ENCODE data around the gene MICU1. TPM values are rescaled to one million over a fixed set of nuclear protein-coding genes. Genes with fewer than 3 reads are reported as not detected.
"Not testable (repeated sequence)": the region's sequence is repeated elsewhere in the genome, so short reads cannot be mapped to it uniquely, and the experiment has no call there.

The MICU1 gene, protein sequence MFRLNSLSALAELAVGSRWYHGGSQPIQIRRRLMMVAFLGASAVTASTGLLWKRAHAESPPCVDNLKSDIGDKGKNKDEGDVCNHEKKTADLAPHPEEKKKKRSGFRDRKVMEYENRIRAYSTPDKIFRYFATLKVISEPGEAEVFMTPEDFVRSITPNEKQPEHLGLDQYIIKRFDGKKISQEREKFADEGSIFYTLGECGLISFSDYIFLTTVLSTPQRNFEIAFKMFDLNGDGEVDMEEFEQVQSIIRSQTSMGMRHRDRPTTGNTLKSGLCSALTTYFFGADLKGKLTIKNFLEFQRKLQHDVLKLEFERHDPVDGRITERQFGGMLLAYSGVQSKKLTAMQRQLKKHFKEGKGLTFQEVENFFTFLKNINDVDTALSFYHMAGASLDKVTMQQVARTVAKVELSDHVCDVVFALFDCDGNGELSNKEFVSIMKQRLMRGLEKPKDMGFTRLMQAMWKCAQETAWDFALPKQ
- 111 TPM for polyA plus RNA-seq (ENCODE audit: insufficient read length)

DNA sequence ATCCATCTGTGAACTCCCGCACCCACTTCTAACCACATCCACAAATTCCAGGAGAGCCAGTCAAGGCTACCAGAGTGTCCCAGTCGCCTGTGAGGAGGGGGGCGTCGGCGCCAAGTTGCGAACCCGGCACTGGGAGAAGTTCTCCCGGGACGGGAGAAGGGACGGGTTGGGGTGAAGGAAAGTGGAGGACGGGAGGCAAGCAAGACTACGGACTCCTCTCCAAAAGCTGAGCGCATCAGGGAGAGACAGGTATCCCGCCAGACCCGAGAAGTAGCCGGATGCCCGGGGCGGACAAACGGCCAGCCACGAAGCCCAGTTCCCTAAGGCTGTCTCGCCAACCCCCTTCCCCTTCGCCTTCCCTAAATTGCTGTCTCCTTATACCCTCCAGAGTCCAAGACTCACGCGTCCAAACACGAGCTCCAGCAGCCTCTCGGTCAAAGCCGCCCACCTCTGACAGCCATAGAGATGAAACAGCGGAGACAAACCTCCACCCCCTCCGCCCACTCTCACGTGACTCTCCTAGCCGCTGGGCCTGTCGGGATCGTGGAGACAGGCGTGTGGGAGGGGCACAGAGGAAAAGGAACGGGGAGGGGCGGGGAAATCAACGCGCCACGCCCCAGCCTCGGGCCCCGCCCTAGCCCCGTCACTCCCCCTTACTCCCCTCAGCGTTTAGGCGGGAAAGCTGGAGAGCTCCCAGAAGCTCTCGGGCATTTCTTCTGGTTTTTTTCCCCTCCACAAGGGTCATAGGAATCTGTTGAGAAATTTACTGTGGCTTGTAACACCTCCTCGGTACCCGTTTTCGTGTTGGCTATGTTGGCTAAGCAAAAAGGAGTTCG, at the start of gene MICU1:
Gene MICU1 (minus strand): TSS at position 472 of the 836 bp plus-strand sequence. CDS start 59,286 bp downstream, outside the sequence.
- DNase-seq: peak; percentile 95

DNA sequence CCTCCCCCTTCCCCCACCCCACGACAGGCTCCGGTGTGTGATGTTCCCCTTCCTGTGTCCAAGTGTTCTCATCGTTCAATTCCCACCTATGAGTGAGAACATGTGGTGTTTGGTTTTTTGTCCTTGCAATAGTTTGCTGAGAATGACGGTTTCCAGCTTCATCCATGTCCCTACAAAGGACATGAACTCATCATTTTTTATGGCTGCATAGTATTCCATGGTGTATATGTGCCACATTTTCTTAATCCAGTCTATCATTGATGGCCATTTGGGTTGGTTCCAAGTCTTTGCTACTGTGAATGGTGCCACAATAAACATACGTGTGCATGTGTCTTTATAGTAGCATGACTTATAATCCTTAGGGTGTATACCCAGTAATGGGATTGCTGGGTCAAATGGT, 48.3 kb upstream of the MICU1 start:
- not testable (repeated sequence) for DNase-seq

DNA sequence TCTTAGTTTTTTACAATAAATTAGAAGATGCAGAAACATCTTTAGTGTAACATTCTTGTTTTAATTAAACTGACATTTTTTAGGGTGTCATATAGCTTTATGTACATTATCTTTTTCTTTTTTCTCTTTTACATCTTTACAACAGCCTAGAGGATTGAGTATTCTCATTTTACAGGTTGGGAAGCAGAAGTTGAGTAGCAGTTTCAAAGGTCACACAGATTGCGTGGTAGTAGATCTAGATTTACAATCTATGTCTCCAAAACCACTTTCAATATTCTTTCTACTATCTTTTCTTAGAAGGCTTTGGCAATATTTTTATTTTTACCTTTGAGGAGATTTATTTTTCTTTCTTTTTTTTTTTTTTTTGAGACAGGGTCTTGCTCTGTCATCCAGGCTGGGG, 47.4 kb upstream of the MICU1 start:
- DNase-seq: no peak

DNA sequence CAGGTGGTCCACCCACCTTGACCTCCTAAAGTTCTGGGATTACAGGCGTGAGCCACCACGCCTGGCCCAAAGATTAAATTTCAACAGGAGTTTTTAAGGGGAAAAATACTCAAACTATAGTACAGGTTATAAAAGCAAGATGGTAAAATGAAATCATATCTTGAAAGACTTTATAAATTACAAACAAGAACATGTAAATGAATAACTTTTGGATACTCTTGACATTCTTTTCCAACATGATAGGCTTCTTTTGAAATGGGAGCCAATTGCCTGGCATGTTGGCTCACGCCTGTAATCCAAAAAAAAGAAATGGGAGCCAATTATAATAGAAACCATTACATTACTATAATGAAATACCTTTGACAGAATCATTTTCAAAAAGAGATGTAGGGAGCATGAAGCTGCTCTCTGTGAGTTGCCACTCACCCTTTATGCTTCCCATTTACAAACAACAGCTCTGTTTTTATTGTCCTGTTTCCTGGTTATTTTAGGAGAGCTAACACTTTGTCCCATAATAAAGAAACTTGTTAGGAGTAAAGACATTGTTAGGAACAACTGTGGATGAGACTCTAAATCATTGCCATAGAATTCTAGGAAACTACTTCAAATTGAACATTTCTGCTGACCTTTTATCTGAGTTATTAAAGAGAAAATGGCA, 41.5 kb upstream of the MICU1 start:
- DNase-seq: no peak

DNA sequence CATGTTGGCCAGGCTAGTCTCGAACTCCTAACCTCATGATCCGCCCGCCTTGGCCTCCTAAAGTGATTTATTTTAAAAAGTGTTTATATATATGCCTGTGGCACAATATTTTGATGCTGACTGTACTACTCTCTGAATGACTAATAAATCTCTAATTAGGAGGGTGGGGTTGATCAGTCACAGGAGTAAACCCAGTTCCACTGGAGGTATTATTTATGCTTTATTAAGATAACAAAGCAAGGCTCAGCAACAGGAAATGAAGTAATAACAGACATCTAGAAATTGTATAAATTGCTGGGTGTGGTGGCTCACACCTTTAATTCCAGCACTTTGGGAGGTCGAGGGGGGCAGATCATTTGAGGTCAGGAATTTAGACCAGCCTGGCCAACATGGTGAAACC, 40.0 kb upstream of the MICU1 start:
- DNase-seq: no peak

DNA sequence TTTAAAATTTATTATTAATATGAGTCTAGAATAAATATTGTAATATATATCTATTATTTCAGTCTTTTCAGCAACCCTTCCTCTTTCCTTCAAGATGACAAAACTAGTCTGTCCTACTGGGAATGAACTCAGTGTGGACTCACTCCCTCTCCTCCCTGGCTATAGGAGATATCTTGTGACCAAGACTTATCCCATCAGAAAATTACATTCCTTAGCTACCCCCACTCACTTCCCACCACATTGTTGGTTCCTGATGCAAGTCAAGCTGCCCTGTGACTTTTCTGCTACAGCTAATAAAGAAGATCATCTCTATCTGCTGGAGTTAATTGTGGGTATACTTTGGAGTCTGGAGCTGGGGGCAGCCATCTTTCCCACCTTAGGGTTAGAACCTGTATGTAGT, 38.1 kb upstream of the MICU1 start:
- no peak for DNase-seq

DNA sequence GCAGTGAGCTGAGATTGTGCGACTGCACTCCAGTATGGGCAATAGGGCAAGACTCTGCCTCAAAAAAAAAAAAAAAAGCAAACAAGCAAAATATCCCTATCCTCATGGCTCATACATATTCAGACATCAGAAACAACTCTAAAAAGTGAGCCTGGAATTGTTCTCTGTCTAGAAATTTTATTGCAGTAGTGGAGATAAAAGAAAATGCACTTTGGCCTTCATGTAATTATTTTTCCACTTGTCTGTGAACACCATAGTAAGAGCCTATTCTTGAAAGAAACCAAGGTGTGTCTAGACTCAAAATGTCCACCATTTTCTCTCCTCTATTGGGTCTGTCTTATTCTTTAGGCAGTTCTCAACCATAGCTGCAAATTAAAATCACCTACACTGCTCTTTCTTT, 35.6 kb upstream of the MICU1 start:
- DNase-seq: no peak

DNA sequence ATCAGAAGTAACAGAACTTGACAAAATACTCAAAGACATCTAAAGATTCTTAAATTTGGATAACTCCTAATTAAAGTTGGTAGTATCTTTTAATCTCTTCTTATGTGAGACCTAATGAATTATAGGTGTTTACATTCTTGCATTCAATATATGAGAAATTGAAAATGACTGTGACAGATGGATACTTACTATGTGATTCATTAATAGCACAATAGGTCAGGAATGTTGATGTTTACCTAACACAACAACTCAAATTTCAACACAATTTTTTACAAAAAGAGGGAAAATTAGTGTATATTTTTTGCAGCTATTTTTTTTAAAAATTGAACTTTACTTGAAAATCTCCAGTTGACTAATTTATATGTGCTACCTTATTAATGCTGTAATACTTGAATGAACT, 34.3 kb upstream of the MICU1 start:
- no peak for DNase-seq

DNA sequence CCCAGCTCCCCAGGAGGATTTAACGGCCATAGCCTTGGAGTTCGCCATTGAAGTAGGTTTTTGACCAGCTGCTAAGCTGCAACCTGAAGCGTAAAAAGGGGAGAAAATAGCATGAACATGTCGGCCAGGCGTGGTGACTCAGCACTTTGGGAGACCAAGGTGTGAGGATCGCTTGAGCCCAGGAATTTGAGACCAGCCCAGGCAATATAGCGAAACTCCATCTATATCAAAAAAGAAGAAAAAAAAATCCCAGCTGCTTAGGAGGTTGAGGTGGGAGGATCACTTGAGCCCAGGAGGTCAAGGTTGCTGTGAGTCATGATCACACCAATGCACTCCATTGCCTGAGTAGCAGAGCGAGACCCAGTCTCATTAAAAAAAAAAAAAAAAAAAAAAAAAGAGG, 33.8 kb upstream of the MICU1 start:
- no peak for DNase-seq

DNA sequence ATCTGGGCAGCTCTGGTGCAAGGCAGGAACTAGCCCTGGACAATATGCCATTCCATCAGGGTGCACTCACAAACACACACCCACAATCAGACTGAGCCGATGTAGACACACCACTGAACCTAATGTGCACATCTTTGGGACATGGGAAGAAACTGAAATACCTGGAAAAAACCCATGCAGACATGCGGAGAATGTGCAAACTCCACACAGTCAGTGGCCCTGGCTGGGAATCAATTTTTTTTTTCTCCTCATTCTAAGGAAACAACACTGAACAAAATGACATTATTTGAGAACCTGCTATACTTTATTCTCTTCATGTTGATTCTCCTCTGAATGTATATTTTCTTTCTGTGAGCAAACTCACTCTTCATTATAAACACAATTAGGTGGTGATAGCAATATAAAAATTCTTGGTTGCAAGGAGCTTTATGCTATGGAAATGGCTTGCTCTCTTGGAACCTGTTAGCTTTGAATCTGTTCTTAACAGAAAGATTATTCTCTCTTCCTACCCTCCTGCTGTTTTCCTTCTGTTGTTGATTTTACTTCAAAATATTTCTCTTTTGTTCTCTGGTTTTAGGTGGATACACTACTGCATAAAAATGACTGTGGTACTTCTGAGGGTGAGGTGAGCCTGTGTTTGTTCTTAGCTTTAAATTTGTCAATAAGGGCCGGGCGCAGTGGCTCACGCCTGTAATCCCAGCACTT, 33.0 kb upstream of the MICU1 start:
- no peak for DNase-seq

DNA sequence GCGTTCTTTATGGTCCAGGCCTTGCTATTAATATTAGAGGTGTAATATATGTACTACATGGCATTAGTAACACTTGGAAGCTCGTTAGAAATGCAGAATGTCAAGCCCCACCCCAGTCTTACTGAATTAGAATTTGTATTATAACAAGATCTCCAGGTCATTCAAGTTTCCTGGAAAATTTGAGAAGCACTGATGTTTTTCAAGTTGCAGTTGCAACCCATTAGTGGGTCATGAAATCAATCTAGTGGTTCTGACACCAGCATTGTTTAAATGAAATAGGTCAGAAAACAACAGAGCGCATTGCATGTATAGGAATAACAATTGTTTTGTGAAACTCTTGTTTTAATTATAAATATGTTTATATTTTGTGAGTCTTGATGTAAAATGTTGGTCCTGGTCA, 28.8 kb upstream of the MICU1 start:
- no peak for DNase-seq

DNA sequence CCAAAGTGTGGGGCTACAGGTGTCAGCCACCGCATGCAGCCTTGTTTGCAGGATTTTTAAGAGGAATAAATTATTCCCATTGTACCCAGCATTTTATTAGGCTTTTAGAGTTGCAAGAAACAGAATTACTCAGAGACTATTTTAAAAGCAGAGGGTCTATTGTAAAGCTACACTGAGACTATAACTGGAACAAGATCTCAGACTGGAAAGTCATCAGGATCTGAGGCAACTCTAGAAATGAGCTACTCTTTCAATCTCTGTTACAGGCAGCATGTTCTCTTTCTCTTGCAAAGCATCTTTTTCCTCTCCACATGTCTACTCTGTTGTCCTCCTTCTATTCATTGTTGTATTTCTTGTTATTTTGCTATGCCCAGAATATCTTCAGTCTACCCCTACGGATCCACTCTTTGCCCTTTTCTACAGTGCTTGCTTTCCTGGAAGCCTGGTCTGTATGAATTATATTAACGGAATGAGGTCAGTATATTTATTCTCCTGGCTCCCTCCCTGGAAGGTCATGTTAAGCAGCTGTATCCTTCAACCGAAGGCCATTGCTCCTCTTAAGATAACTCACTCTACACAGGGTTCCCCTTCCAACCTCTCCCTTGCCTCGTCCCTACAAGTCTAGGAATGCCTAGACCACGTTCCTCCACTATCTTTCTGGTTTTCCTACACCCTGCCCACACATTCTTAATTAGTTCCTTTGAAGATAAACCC, 27.7 kb upstream of the MICU1 start:
- no peak for DNase-seq

DNA sequence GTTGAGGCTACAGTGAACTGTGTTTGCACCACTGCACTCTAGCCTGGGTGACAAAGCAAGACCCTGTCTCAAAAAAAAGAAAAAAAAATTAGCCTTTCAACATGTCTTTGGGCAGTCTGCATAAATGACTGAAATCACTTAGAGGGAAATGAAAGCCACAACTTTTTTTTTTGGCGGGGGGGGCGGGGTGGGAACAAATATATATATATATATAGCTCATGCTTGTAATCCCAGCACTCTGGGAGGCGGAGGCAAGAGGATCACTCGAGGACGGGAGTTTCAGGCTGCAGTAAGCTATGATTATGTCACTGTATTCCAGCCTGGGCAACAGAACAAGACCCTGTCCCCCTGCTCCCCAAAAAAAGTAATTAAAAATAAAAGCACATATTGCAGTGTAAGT, 23.4 kb upstream of the MICU1 start:
- DNase-seq: no peak

DNA sequence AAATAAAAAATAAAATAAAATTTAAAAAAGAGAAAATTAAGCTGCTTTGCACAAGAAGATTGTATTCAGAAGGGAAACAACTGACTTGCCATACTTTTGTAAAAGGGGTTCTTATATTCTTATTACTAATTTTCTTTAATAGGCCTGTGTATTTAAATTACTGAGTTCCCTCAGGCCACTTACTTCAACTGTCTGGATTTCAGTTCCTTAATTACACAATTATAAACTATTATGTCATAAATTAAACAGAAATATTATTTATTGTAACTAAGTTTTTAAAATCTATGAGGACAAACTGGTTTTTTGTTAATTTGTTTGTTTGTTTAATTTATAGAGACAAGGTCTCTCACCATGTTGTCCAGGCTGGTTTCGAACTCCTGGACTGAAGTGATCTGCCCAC, 22.4 kb upstream of the MICU1 start:
- DNase-seq: no peak

DNA sequence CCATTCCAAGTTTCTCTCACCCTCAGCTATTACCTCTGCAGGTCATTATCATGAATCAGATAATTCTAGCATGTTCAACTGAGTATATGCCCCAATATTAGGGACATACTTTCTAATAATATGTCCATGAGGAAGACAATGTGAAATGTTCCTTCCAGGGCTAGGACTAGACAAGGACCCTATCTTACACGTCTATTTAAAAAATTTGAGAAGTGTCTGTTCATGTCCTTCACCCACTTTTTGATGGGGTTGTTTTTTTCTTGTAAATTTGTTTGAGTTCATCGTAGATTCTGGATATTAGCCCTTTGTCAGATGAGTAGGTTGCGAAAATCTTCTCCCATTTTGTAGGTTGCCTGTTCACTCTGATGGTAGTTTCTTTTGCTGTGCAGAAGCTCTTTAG, 21.1 kb upstream of the MICU1 start:
- not testable (repeated sequence) for DNase-seq

DNA sequence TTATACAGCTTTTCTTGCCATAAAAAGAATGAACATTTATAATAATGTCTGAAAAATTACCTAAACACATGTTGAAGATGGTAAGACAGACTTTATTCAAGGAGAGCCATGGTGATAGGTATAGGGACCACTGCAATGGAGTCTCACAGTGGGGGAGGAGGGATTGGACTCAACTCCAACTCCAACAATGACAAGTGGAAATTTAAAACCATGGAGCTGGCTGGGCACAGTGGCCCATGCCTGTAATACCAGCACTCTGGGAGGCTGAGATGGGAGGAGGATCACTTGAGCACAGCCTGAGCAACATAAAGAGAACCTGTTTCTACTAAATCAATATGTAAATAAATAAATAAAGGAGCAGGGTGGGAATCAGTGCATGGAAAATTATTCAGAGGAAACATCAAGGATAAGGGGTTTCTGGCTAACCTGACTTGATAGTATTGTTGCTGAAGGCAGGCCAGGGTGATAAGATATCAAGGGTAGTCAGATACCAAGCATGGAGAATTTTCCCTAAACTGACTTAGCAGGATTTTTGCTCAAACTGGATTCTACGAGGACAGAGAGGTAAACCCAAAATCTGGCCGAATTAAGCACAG, 19.5 kb upstream of the MICU1 start:
- no peak for DNase-seq

DNA sequence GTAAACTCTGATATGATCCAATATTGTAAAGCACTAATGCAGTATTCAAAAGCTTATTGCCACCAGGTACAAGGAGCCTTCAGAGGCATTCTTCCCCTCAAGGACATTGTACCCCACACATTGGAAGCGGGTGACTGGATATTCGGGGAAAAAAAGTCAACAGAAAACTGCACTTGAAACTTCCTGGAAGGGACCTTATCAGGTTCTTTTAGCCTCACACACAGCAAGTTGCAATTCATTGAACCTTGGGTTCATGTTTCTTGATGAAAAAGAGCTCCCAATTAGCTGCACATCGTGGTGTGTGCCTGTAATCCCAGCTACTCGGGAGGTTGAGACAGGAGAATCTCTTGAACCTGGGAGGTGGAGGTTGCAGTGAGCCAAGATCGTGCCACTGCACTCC, 16.4 kb upstream of the MICU1 start:
- DNase-seq: no peak

DNA sequence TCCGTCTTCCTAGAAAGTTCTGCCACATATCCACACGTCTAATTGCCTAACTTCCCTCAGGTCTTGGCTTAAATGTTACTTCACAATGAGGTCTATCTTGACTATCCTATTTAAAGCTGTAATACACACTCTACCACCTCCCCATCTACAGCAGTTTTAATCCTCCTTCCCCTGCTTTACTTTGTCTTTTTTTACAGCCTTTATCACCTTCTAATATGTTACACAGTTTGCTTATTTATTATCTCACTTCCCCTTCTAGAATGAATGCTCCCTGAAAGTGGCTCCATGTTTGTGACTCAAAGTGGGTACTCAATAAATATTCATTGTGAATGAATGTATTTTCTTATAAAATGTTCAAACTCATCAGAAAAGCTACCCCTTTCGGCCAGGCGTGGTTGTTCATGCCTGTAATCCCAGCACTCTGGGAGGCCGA, 13.6 kb upstream of the MICU1 start:
- DNase-seq: no peak

DNA sequence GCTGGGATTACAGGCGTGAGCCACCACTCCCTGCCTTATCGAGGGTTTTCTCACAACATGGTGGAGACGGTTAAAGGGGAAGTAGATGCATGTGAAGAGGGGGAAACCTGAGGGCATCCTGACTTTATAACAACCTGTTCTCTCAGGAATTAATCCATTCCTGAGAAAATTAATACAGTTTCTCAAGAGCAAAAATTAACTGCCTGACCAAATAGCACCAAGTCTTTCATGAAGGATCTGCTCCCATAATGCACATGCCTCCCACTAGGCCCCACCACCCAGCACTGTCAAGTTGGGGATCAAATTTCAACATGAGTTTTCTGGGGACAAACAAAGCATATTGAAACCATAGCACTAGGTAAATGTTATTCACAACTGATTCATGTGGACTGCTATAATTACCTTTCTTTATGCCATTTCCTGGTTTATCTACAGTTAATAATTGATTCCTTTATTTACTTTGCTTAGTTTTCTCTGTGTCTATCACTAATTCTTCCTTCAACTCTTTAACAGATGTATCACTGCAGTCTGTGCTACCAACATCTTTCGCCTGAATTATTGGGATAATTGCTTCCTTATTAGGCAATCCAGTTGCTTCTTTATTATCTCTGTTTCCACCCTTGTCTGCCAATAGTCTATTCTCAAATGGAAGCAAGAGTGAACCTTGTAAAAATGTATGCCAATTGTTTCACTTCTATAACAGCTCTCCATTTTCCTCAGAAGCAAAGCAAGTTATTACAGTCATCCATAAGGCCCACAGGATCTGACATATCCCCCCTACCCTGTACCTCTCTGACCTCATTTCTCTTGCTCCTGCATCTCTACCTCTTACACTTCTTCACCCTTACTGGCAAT, 12.9 kb upstream of the MICU1 start:
- DNase-seq: no peak

DNA sequence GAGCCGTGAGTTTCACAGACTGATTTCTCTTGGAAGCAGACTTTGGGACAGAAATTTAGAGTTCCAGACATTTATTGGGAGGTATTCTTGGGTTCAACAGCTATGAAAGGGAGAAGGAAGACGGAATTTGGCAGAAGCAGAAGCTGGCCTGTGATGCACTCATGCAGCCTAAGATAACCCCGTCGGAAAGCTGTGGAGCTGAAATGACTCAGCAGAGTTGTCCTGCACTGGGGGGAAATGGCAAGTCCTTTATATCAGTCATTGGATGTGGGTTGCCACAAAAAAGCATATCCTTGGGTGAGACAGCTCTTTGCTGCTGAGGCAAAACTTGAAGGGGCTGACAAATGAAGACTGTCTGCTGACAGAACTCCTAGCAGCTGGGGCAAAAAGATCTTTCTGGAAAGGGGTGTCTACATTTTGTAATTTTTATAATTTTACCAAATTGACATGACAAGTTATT, 11.5 kb upstream of the MICU1 start:
- DNase-seq: no peak
